HepG2 (cell line): ENCODE data around the gene SEMA6D. TPM values are rescaled to one million over a fixed set of nuclear protein-coding genes. Genes with fewer than 3 reads are reported as not detected.

Experiments used
- ATAC-seq: fragments of 200-7000 bp; cut with Tn5 transposase; 3 replicates; pipeline ENCODE4 v1.9.1; 2020; ENCODE audit warnings: mild to moderate bottlenecking, moderate library complexity
- BruUV-seq: library from RNA; stranded (reverse); fragments of 400-500 nt; replicated peaks from 2 replicates; lab custom pipeline; 2021; lab: Mats Ljungman, UMichigan
- CTCF ChIA-PET: fragments of 300-600 bp; formaldehyde crosslinking; extraction: SDS; loops from one replicate; lab custom pipeline; 2021; ENCODE audit warnings: low total read pairs, inconsistent platforms, low intra/inter-chr PET ratio; lab: Yijun Ruan, JAX
- POLR2A ChIA-PET: fragments of 350-600 bp; sonication (Branson Sonifier 250); formaldehyde crosslinking; loops from one replicate; lab custom pipeline; 2020; ENCODE audit warnings: antibody characterized with exemption, inconsistent platforms; lab: Yijun Ruan, JAX
- DNase-seq: peaks from one replicate; pipeline ENCODE4 v3.0.0-alpha.2; 2015; ENCODE audit warnings: low spot score
- FAIRE-seq: peaks from 3 replicates; lab custom pipeline; 2011; peaks lifted over from hg19 to GRCh38; lab: Jason Lieb, UNC
- H2AFZ ChIP-seq: one replicate; pipeline ENCODE4 v1.6.1; 2011; ENCODE audit warnings: low read length, inconsistent platforms
- H3K27ac ChIP-seq: fragments of 300-600 bp; 3 replicates; pipeline ENCODE4 v1.8.0; 2011; ENCODE audit warnings: mixed run types, mild to moderate bottlenecking, mixed read lengths, low read length, inconsistent platforms; ENCODE audit not compliant: insufficient read depth; ENCODE audit errors: extremely low read length
- H3K27me3 ChIP-seq, 2 experiments: fragments of 200-600 bp in 1 of 2; 2 replicates in 1 of 2; 3 replicates in 1 of 2; pipeline versions ENCODE4 v1.6.0 to v1.8.0; 2011; ENCODE audit warnings: low read length in 2 of 2, mild to moderate bottlenecking in 2 of 2, moderate library complexity in 2 of 2, inconsistent platforms in 1 of 2; ENCODE audit not compliant: insufficient read depth in 2 of 2, control insufficient read depth in 1 of 2
- H3K36me3 ChIP-seq, 2 experiments: fragments of 200-600 bp in 1 of 2; replicated peaks in 1 of 2; 2 replicates in 1 of 2; 3 replicates in 1 of 2; pipeline versions ENCODE4 v1.5.1 to v1.8.0; 2011; ENCODE audit warnings: low read length in 2 of 2, inconsistent platforms in 1 of 2; ENCODE audit not compliant: insufficient read depth in 2 of 2, control insufficient read depth in 1 of 2
- H3K4me1 ChIP-seq: 2 replicates; pipeline ENCODE4 v1.5.1; 2012; ENCODE audit warnings: low read length, inconsistent platforms; ENCODE audit not compliant: insufficient read depth
- H3K4me2 ChIP-seq: 2 replicates; pipeline ENCODE4 v1.6.0; 2011; ENCODE audit warnings: low read depth, low read length, inconsistent platforms
- H3K4me3 ChIP-seq, 3 experiments: fragments of 200-600 bp in 1 of 3; sonication (generic), shearing (Covaris generic) in 1 of 3; replicated peaks in 1 of 3; 2 replicates each; pipeline ENCODE4 v1.5.1; 2011 to 2016; ENCODE audit warnings: low read length in 3 of 3, inconsistent platforms in 2 of 3, low read depth in 2 of 3, mild to moderate bottlenecking in 2 of 3, control low read depth in 1 of 3, mixed read lengths in 1 of 3; ENCODE audit not compliant: insufficient read depth in 1 of 3
- H3K79me2 ChIP-seq: one replicate; pipeline ENCODE4 v1.6.1; 2011; ENCODE audit warnings: low read length, inconsistent platforms; ENCODE audit not compliant: insufficient read depth
- H3K9ac ChIP-seq: 2 replicates; pipeline ENCODE4 v1.6.0; 2011; ENCODE audit warnings: mild to moderate bottlenecking, low read depth, low read length, inconsistent platforms; ENCODE audit not compliant: insufficient read depth
- H3K9me3 ChIP-seq: 2 replicates; pipeline ENCODE4 v1.5.1; 2012; ENCODE audit warnings: mild to moderate bottlenecking, low read length
- H4K20me1 ChIP-seq: 2 replicates; pipeline ENCODE4 v1.6.0; 2011; ENCODE audit warnings: inconsistent platforms, mild to moderate bottlenecking, low read length, moderate library complexity; ENCODE audit not compliant: insufficient read depth
- ATF1 ChIP-seq: IDR thresholded peaks from 2 replicates; pipeline ENCODE4 v1.6.1; 2016; ENCODE audit warnings: mild to moderate bottlenecking, control low read depth
- BRCA1 ChIP-seq: sonication (generic); formaldehyde crosslinking; IDR thresholded peaks from 2 replicates; pipeline ENCODE4 v1.4.0; 2020; ENCODE audit warnings: missing genetic modification reagents
- FOXC1 ChIP-seq: sonication (generic); formaldehyde crosslinking; IDR thresholded peaks from 2 replicates; pipeline ENCODE4 v1.8.0; 2022; ENCODE audit warnings: mild to moderate bottlenecking, missing genetic modification reagents, borderline replicate concordance
- HDAC2 ChIP-seq: sonication (generic); formaldehyde crosslinking; IDR thresholded peaks from 2 replicates; pipeline ENCODE4 v1.4.0; 2020; ENCODE audit warnings: missing genetic modification reagents
- HOXA7 ChIP-seq: sonication (generic); formaldehyde crosslinking; IDR thresholded peaks from 2 replicates; pipeline ENCODE4 v1.8.1; 2022; ENCODE audit warnings: mild to moderate bottlenecking, missing genetic modification reagents, moderate library complexity
- PRDM15 ChIP-seq: sonication (generic); formaldehyde crosslinking; IDR thresholded peaks from 2 replicates; pipeline ENCODE4 v1.4.0; 2020; ENCODE audit warnings: missing genetic modification reagents
- RARA ChIP-seq: IDR thresholded peaks from 2 replicates; pipeline ENCODE4 v1.6.1; 2016; ENCODE audit warnings: missing genetic modification reagents, missing compliant biosample characterization
- SMC3 ChIP-seq: IDR thresholded peaks from 2 replicates; pipeline ENCODE4 v1.6.1; 2011; ENCODE audit warnings: low read length, improper control_type of control experiment
- SNAI1 ChIP-seq: sonication (generic); formaldehyde crosslinking; IDR thresholded peaks from 2 replicates; pipeline ENCODE4 v1.5.0; 2020; ENCODE audit warnings: mild to moderate bottlenecking, missing genetic modification reagents, borderline replicate concordance
- ZBTB1 ChIP-seq: sonication (generic); formaldehyde crosslinking; IDR thresholded peaks from 2 replicates; pipeline ENCODE4 v1.4.0; 2020; ENCODE audit warnings: missing genetic modification reagents, borderline replicate concordance
- ZBTB2 ChIP-seq: sonication (generic); formaldehyde crosslinking; IDR thresholded peaks from 2 replicates; pipeline ENCODE4 v1.8.0; 2022; ENCODE audit warnings: low read depth, missing genetic modification reagents
- ZFAT ChIP-seq: sonication (generic); formaldehyde crosslinking; conservative IDR thresholded peaks from 2 replicates; pipeline ENCODE4 v1.8.1; 2023; ENCODE audit warnings: missing genetic modification reagents, inconsistent platforms
- ZIK1 ChIP-seq: sonication (generic); formaldehyde crosslinking; IDR thresholded peaks from 2 replicates; pipeline ENCODE4 v1.5.0; 2020; ENCODE audit warnings: mild to moderate bottlenecking, low read depth, missing genetic modification reagents, borderline replicate concordance
- ZNF136 ChIP-seq: sonication (generic); formaldehyde crosslinking; IDR thresholded peaks from 2 replicates; pipeline ENCODE4 v1.8.1; 2022; ENCODE audit warnings: low read depth, mild to moderate bottlenecking, moderate library complexity, missing genetic modification reagents
- ZNF3 ChIP-seq: IDR thresholded peaks from 2 replicates; pipeline ENCODE4 v1.7.0; 2017; ENCODE audit warnings: inconsistent platforms
- ZNF780A ChIP-seq: sonication (generic); formaldehyde crosslinking; IDR thresholded peaks from 2 replicates; pipeline ENCODE4 v1.8.0; 2022; ENCODE audit warnings: mild to moderate bottlenecking, missing genetic modification reagents, moderate library complexity
- ZNF841 ChIP-seq: sonication (generic); formaldehyde crosslinking; IDR thresholded peaks from 2 replicates; pipeline ENCODE4 v1.8.1; 2023; ENCODE audit warnings: missing genetic modification reagents, borderline replicate concordance
- ZSCAN29 ChIP-seq: sonication (generic); formaldehyde crosslinking; conservative IDR thresholded peaks from 2 replicates; pipeline ENCODE4 v1.4.0; 2020; ENCODE audit warnings: mild to moderate bottlenecking, missing genetic modification reagents
- WGBS: methylation state at CpG from one replicate; pipeline ENCODE4 v1.1.6; 2017; ENCODE audit warnings: low lambda C conversion rate; 5-methylcytosine and 5-hydroxymethylcytosine counted together
- in situ Hi-C: cut with HindIII; loops from 2 replicates; pipeline ENCODE4 v1.10.0; 2017; ENCODE audit warnings: low pct_unique_long_range_greater_than_20kb; ENCODE audit not compliant: extremely low pct_ligation_motif_present
- intact Hi-C: fragments of 100-400 bp; cut with micrococcal nuclease; formaldehyde crosslinking; loops from one replicate; pipeline ENCODE4 v1.10.0; 2022; ENCODE audit not compliant: unreplicated experiment
- polyA plus RNA-seq, 8 experiments: library from polyadenylated mRNA; depleted of rRNA in 3 of 8; stranded (reverse) in 7 of 8; unstranded in 1 of 8; fragments of >200 nt; fragmentation: Illumina TruSeq in 4 of 8; extraction: Trizol in 4 of 8; gene quantifications; 2 replicates each; pipeline versions ENCODE4 v1.2.1 to v1.2.3, GENCODE V29; 2011 to 2016; ENCODE audit warnings: low read depth in 4 of 8, missing spikeins in 1 of 8, mixed read lengths in 1 of 8; ENCODE audit not compliant: insufficient read depth in 1 of 8
- total RNA-seq, 5 experiments: library from RNA; depleted of rRNA; stranded (reverse); fragments of >200 nt; fragmentation: Illumina TruSeq; extraction: Trizol; gene quantifications; 2 replicates each; pipeline ENCODE4 v1.2.3, GENCODE V29; 2016; ENCODE audit warnings: low read depth in 1 of 5

The SEMA6D gene
- total and polyA plus RNA-seq, 2 of the 13 experiments (the other 11 are each of a cell fraction or from before 2014, with no cell fraction given), result not detected

GRCh38 chr15:47670365-47670764 lies 46.9 kb upstream of the SEMA6D start:
- H3K27me3 ChIP-seq, result no peaks in the 10 kb centered on the region; a peak in 1 of 5 replicates
- H2AFZ ChIP-seq, result no peak overlapping the region
- H3K4me1 ChIP-seq, result no peaks in the 10 kb centered on the region
- no peak for DNase-seq
- H3K9me3 ChIP-seq, result 0 out of 2 replicates have a peak, but pooled peaks cover 7% of the 10 kb centered on the region
- H3K36me3 ChIP-seq, result no peaks in the 10 kb centered on the region
- ChIA-PET POLR2A (no interaction called here), CTCF (no interaction called here)
- 0% methylated on average over 1 of the region's 1 CpG for WGBS
- no peak overlapping the region for H3K27ac ChIP-seq
- no peak for FAIRE-seq
- in situ Hi-C loops (no loop called here), intact Hi-C loops (no loop called here)
- no peak overlapping the region for H3K9ac ChIP-seq
- no peak overlapping the region for H3K4me3 ChIP-seq
- H3K79me2 ChIP-seq, result no peaks in the 10 kb centered on the region
- no peak for ATAC-seq
- no peak for TF ChIP-seq ZBTB1
- no peak for TF ChIP-seq HDAC2 (CRISPR knock-in tag)
- no peak for TF ChIP-seq ZNF3 (CRISPR knock-in tag)
- TF ChIP-seq ZBTB2, result no peak
- no peak for TF ChIP-seq ATF1
- no peak for TF ChIP-seq ZFAT (CRISPR knock-in tag)
- no peak for TF ChIP-seq SMC3
- TF ChIP-seq ZNF841 (CRISPR knock-in tag), result no peak
- no peak for TF ChIP-seq ZNF136 (CRISPR knock-in tag)
- TF ChIP-seq ZIK1, result no peak
- no peak for TF ChIP-seq FOXC1 (CRISPR knock-in tag)
- TF ChIP-seq HOXA7 (CRISPR knock-in tag), result no peak
- TF ChIP-seq ZNF780A, result no peak
- TF ChIP-seq ZSCAN29 (CRISPR knock-in tag), result no peak
- TF ChIP-seq PRDM15 (CRISPR knock-in tag), result no peak
- no peak for TF ChIP-seq BRCA1 (CRISPR knock-in tag)
- TF ChIP-seq SNAI1 (CRISPR knock-in tag), result no peak
- no peak for TF ChIP-seq RARA
- H3K4me2 ChIP-seq, result no peak overlapping the region
- H4K20me1 ChIP-seq, result no peaks in the 10 kb centered on the region
- no TSS peak for BruUV-seq
